IMR-90 (cell line): ENCODE data around the gene SUB1. TPM values are rescaled to one million over a fixed set of nuclear protein-coding genes. Genes with fewer than 3 reads are reported as not detected.

Source experiments
- ATAC-seq: fragments of 200-7000 bp; cut with Tn5 transposase; 2 replicates; pipeline ENCODE4 v1.9.1; 2020; ENCODE audit warnings: low read depth, mild to moderate bottlenecking, moderate library complexity
- BruUV-seq: library from RNA; stranded (reverse); fragments of 400-500 nt; replicated peaks from 2 replicates; lab custom pipeline; 2021; lab: Mats Ljungman, UMichigan
- CTCF ChIA-PET: fragments of 300-600 bp; formaldehyde crosslinking; extraction: SDS; loops from one replicate; lab custom pipeline; 2021; ENCODE audit warnings: antibody characterized with exemption; lab: Yijun Ruan, JAX
- POLR2A ChIA-PET: fragments of 300-600 bp; sonication (Branson Sonifier 250); formaldehyde crosslinking; loops from one replicate; lab custom pipeline; 2022; ENCODE audit warnings: antibody characterized with exemption; ENCODE audit not compliant: unreplicated experiment; lab: Charles Lee
- DNase-seq: peaks from one replicate; pipeline ENCODE4 v3.0.0; 2013
- H2AFZ ChIP-seq: replicated peaks from 2 replicates; pipeline ENCODE3; 2013; ENCODE audit warnings: low read length, mild to moderate bottlenecking; ENCODE audit not compliant: poor library complexity
- H2AK5ac ChIP-seq: 2 replicates; pipeline ENCODE4 v1.6.1; 2013; ENCODE audit warnings: low read depth, low read length, inconsistent platforms
- H2AK9ac ChIP-seq: replicated peaks from 2 replicates; pipeline ENCODE3; 2013; ENCODE audit warnings: mild to moderate bottlenecking, low read depth, low read length, moderate library complexity; ENCODE audit not compliant: poor library complexity
- H2BK120ac ChIP-seq: 2 replicates; pipeline ENCODE4 v1.6.1; 2013; ENCODE audit warnings: low read depth, low read length, inconsistent platforms
- H2BK15ac ChIP-seq: 3 replicates; pipeline ENCODE4 v1.6.1; 2013; ENCODE audit warnings: low read depth, low read length, inconsistent platforms
- H2BK20ac ChIP-seq: 2 replicates; pipeline ENCODE4 v1.6.1; 2013; ENCODE audit warnings: low read depth, mild to moderate bottlenecking, inconsistent platforms, low read length, moderate library complexity
- H2BK5ac ChIP-seq: 2 replicates; pipeline ENCODE4 v1.6.1; 2013; ENCODE audit warnings: mild to moderate bottlenecking, low read depth, low read length, inconsistent platforms; ENCODE audit not compliant: poor library complexity, severe bottlenecking
- H3K14ac ChIP-seq: replicated peaks from 2 replicates; pipeline ENCODE4 v1.6.1; 2013; ENCODE audit warnings: low read depth, low read length, inconsistent platforms
- H3K18ac ChIP-seq: 2 replicates; pipeline ENCODE4 v1.6.1; 2013; ENCODE audit warnings: low read depth, low read length, control low read depth
- H3K23ac ChIP-seq: 2 replicates; pipeline ENCODE4 v1.6.1; 2013; ENCODE audit warnings: low read depth, low read length, inconsistent platforms
- H3K27ac ChIP-seq: 2 replicates; pipeline ENCODE4 v1.5.1; 2013; ENCODE audit warnings: mild to moderate bottlenecking, control low read depth, low read length; ENCODE audit not compliant: insufficient read depth
- H3K27me3 ChIP-seq: 2 replicates; pipeline ENCODE4 v1.6.1; 2013; ENCODE audit warnings: low read length; ENCODE audit not compliant: control insufficient read depth, insufficient read depth
- H3K36me3 ChIP-seq: 2 replicates; pipeline ENCODE4 v1.6.1; 2013; ENCODE audit warnings: low read length, mixed read lengths; ENCODE audit not compliant: control insufficient read depth, insufficient read depth
- H3K4ac ChIP-seq: 2 replicates; pipeline ENCODE4 v1.6.1; 2013; ENCODE audit warnings: low read depth, low read length, inconsistent platforms
- H3K4me1 ChIP-seq: 2 replicates; pipeline ENCODE4 v1.6.1; 2013; ENCODE audit warnings: low read length, mixed read lengths; ENCODE audit not compliant: control insufficient read depth, insufficient read depth
- H3K4me2 ChIP-seq: 2 replicates; pipeline ENCODE4 v1.6.1; 2013; ENCODE audit warnings: low read depth, mild to moderate bottlenecking, control low read depth, low read length, moderate library complexity
- H3K4me3 ChIP-seq: 2 replicates; pipeline ENCODE4 v1.5.1; 2013; ENCODE audit warnings: low read depth, mild to moderate bottlenecking, control low read depth, low read length, moderate library complexity; ENCODE audit not compliant: insufficient read depth
- H3K56ac ChIP-seq: 2 replicates; pipeline ENCODE4 v1.6.1; 2013; ENCODE audit warnings: low read length, inconsistent platforms; ENCODE audit not compliant: insufficient read depth; ENCODE audit errors: extremely low read depth
- H3K79me1 ChIP-seq, 2 experiments: 2 replicates each; pipeline ENCODE4 v1.6.1; 2013; ENCODE audit warnings: low read length in 2 of 2, inconsistent platforms in 1 of 2, low read depth in 1 of 2
- H3K9ac ChIP-seq: 2 replicates; pipeline ENCODE4 v1.6.1; 2013; ENCODE audit warnings: low read depth, low read length, control low read depth
- H3K9me1 ChIP-seq: 2 replicates; pipeline ENCODE4 v1.6.1; 2013; ENCODE audit warnings: low read length, inconsistent platforms; ENCODE audit not compliant: insufficient read depth
- H3K9me3 ChIP-seq: 2 replicates; pipeline ENCODE4 v1.6.1; 2013; ENCODE audit warnings: low read length; ENCODE audit not compliant: control insufficient read depth, insufficient read depth
- H4K20me1 ChIP-seq: 2 replicates; pipeline ENCODE4 v1.6.1; 2013; ENCODE audit warnings: low read length, inconsistent platforms; ENCODE audit not compliant: insufficient read depth
- H4K5ac ChIP-seq: 2 replicates; pipeline ENCODE4 v1.6.1; 2013; ENCODE audit warnings: mild to moderate bottlenecking, low read depth, low read length, control low read depth
- H4K8ac ChIP-seq, 2 experiments: 2 replicates each; pipeline ENCODE4 v1.6.1; 2013; ENCODE audit warnings: low read depth in 2 of 2, low read length in 2 of 2, control low read depth in 1 of 2, inconsistent platforms in 1 of 2
- H4K91ac ChIP-seq: 2 replicates; pipeline ENCODE4 v1.6.1; 2013; ENCODE audit warnings: low read depth, low read length, inconsistent platforms; ENCODE audit not compliant: insufficient read depth
- BHLHE40 ChIP-seq: fragments of 150-350 bp; IDR thresholded peaks from 2 replicates; pipeline ENCODE4 v1.6.1; 2016; ENCODE audit warnings: mild to moderate bottlenecking, low read depth, low read length
- CEBPB ChIP-seq: IDR thresholded peaks from 2 replicates; pipeline ENCODE4 v1.6.1; 2012; ENCODE audit warnings: low read depth, low read length, improper control_type of control experiment
- CHD1 ChIP-seq: IDR thresholded peaks from 2 replicates; pipeline ENCODE4 v1.6.1; 2012; ENCODE audit warnings: low read depth, low read length, improper control_type of control experiment
- CTCF ChIP-seq: conservative IDR thresholded peaks from 2 replicates; pipeline ENCODE4 v1.5.1; 2012; ENCODE audit warnings: mild to moderate bottlenecking, low read depth, low read length, improper control_type of control experiment
- ELK1 ChIP-seq: fragments of 150-350 bp; IDR thresholded peaks from 2 replicates; pipeline ENCODE4 v1.6.1; 2016; ENCODE audit warnings: low read depth, mild to moderate bottlenecking, low read length, moderate library complexity, borderline replicate concordance
- FOS ChIP-seq: fragments of 150-350 bp; IDR thresholded peaks from 2 replicates; pipeline ENCODE4 v1.6.1; 2016; ENCODE audit warnings: low read depth, low read length
- MAFK ChIP-seq: IDR thresholded peaks from 2 replicates; pipeline ENCODE4 v1.6.1; 2012; ENCODE audit warnings: low read depth, low read length, improper control_type of control experiment
- MAZ ChIP-seq: IDR thresholded peaks from 2 replicates; pipeline ENCODE4 v1.6.1; 2012; ENCODE audit warnings: low read depth, mild to moderate bottlenecking, low read length, improper control_type of control experiment, moderate library complexity, borderline replicate concordance
- MXI1 ChIP-seq: IDR thresholded peaks from 2 replicates; pipeline ENCODE4 v1.6.1; 2012; ENCODE audit warnings: low read depth, mild to moderate bottlenecking, low read length, moderate library complexity, borderline replicate concordance
- NFE2L2 ChIP-seq: fragments of 150-350 bp; IDR thresholded peaks from 2 replicates; pipeline ENCODE4 v1.6.1; 2016; ENCODE audit warnings: low read depth, mild to moderate bottlenecking, low read length
- POLR2A ChIP-seq: IDR thresholded peaks from 2 replicates; pipeline ENCODE4 v1.6.1; 2012; ENCODE audit warnings: mild to moderate bottlenecking, low read depth, low read length
- RAD21 ChIP-seq: IDR thresholded peaks from 2 replicates; pipeline ENCODE4 v1.6.1; 2012; ENCODE audit warnings: low read length, improper control_type of control experiment
- RCOR1 ChIP-seq: IDR thresholded peaks from 2 replicates; pipeline ENCODE4 v1.6.1; 2012; ENCODE audit warnings: mild to moderate bottlenecking, low read length, improper control_type of control experiment; ENCODE audit not compliant: insufficient replicate concordance
- RFX5 ChIP-seq: IDR thresholded peaks from 2 replicates; pipeline ENCODE4 v1.8.0; 2012; ENCODE audit warnings: low read depth, mild to moderate bottlenecking, low read length, moderate library complexity
- SMC3 ChIP-seq: fragments of 150-350 bp; IDR thresholded peaks from 2 replicates; pipeline ENCODE4 v1.6.1; 2016; ENCODE audit warnings: low read depth, mild to moderate bottlenecking, antibody characterized with exemption, low read length, moderate library complexity
- USF2 ChIP-seq: fragments of 150-350 bp; IDR thresholded peaks from 2 replicates; pipeline ENCODE4 v1.6.1; 2017; ENCODE audit warnings: mild to moderate bottlenecking, antibody characterized with exemption, low read length, low read depth
- WGBS, 2 experiments: methylation state at CpG; one replicate each; pipeline versions ENCODE4 v1.1.5 to v1.1.7; 2013; ENCODE audit warnings: missing lambda C conversion rate in 2 of 2; ENCODE audit not compliant: insufficient read length in 1 of 2; ENCODE audit errors: extremely low coverage in 2 of 2; 5-methylcytosine and 5-hydroxymethylcytosine counted together
- dilution Hi-C: fragments of 300-500 bp; cut with HindIII; formaldehyde crosslinking; loops from one replicate; pipeline ENCODE4 v1.14.3; 2018; ENCODE audit warnings: low sequenced_read_pairs; ENCODE audit not compliant: unreplicated experiment
- in situ Hi-C: fragments of 300-500 bp; cut with MboI; formaldehyde crosslinking; loops from 3 replicates; pipeline ENCODE4 v1.14.3; 2019; ENCODE audit warnings: low sequenced_read_pairs, inconsistent platforms, mixed read lengths
- intact Hi-C: fragments of 100-400 bp; cut with micrococcal nuclease; formaldehyde crosslinking; loops from 2 replicates; pipeline ENCODE4 v1.10.0; 2022
- polyA plus RNA-seq, 3 experiments: library from polyadenylated mRNA; depleted of rRNA; stranded (reverse); fragments of >200 nt; gene quantifications; 2 replicates each; pipeline ENCODE4 v1.2.3, GENCODE V29; 2012; ENCODE audit warnings: low replicate concordance in 1 of 3
- total RNA-seq: library from RNA; depleted of rRNA; stranded (reverse); fragments of >200 nt; gene quantifications from 2 replicates; pipeline ENCODE4 v1.2.3, GENCODE V29; 2012

SUB1 gene
- total and polyA plus RNA-seq, 2 of the 4 experiments (the other 2 are of a cell fraction) = 19.5 to 155 TPM

GRCh38 chr5:32541241-32541640, 44.1 kb upstream of the SUB1 start:
- Histone ChIP-seq H2BK15ac (no peak overlapping the region), H3K4me1 (peaks cover 2% of the 10 kb centered on the region), H2AK9ac (no peak overlapping the region), H4K8ac (no peak overlapping the region), H3K4me3 (no peak overlapping the region), H3K23ac (no peak overlapping the region), H3K4me2 (no peak overlapping the region), H2AFZ (no peak overlapping the region), H3K9me1 (no peaks in the 10 kb centered on the region), H2AK5ac (no peak overlapping the region), H3K56ac (no peak overlapping the region), H4K5ac (no peak overlapping the region), H3K14ac (no peak overlapping the region), H3K4ac (no peak overlapping the region), H3K27me3 (no peaks in the 10 kb centered on the region), H3K36me3 (no peaks in the 10 kb centered on the region), H3K9me3 (no peaks in the 10 kb centered on the region), H2BK5ac (no peak overlapping the region), H4K20me1 (no peaks in the 10 kb centered on the region), H3K27ac (no peak overlapping the region), H3K79me1 (no peaks in the 10 kb centered on the region), H3K9ac (no peak overlapping the region), H3K18ac (no peak overlapping the region), H2BK20ac (no peak overlapping the region), H2BK120ac (no peak overlapping the region), H4K91ac (no peak overlapping the region)
- peak; percentile 22 for DNase-seq
- in situ Hi-C loops = no loop called here
- no TSS peak for BruUV-seq
- ATAC-seq = no peak
- intact Hi-C loops = no loop called here
- TF ChIP-seq MAFK (no peak), MAZ (no peak), USF2 (no peak), SMC3 (no peak), FOS (no peak), CHD1 (no peak), BHLHE40 (no peak), RFX5 (no peak), RAD21 (no peak), POLR2A (no peak), ELK1 (no peak), CEBPB (no peak), CTCF (no peak), RCOR1 (no peak), NFE2L2 (no peak), MXI1 (no peak)
- 80% methylated on average over 1 of the region's 4 CpGs; no CpG with 5 or more reads in 1 of the 2 experiments for WGBS, 2 experiments
- dilution Hi-C loops = no loop called here
- CTCF ChIA-PET = no interaction called here
- POLR2A ChIA-PET = no interaction called here
